ENCODE data around the gene CDHR3.

CDHR3 gene

DNA sequence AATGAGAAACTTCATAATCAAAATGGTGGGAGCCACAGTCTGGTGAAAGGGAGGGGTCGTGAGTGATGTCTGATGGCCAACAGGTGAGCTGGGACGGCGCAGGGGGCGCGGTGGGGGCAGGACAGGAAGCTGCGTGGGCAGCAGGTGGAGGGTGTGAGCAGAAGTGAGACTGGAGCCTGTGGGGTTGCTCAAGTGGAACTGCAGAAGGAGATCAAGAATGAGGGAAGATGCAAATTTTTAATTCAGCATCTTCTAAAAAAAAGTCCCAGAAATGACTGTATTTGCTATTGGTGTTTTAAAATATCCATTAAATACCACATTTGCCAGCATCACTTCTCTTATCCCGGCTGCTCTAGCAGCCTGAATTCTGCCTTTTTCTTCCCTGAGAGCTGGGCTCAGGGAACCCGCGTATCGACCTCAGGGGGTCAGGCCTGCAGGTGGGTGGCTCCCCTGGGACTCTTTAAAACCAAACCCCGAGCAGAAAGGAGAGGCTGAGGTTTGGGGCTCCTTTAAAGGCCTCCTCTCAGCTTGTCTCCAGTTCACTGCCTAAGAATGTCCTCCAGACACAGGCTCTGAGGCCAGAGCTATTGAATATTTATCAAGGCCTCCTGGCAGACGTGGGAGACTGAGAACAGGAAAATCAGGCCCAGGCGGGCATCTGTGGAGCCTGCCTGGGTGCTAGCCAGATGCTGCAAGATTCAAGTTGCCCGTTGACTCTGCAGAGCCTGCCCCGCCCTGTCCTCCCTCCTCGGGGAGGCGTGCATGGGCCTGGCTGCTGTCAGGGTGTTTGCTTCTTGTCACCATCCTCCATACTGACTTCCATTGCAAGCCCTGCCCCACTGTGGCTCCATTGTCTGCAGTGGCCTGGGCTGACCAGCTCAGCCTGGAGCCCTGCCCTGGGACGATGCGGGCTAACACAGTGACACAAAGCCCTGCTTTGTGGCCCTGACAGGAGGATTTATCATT is 95.2 kb downstream of the CDHR3 start:
- H3K27ac ChIP-seq (ENCODE audit: low read length): no peak overlapping the region

DNA sequence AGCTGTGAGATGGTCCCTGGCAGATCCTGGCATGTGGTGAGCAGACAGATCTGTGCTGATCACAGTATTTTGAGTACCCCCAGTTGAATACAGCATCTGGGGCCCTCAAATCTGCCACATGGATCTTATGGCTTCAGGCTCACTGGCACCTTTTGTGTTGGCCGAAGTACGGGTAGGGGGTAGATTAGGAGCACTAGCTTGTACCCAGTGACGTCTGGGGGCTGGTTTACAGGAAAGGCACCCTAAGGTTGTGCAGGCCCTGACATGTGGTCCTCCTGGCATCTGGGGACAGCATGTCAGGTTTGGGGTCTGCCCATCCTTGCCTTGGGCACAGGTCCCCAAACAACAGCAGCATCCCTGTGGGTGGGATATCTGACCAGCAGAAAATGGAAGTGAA is 95.9 kb downstream of the CDHR3 start:
- Histone ChIP-seq H3K9me3 (replicated peaks; ENCODE audit: insufficient read depth, low read length) (no peaks in the 10 kb centered on the region), H3K27me3 (replicated peaks; ENCODE audit: insufficient read depth, low read length) (no peaks in the 10 kb centered on the region), H3K79me2 (ENCODE audit: low read length) (no peaks in the 10 kb centered on the region), H3K4me2 (ENCODE audit: low read depth, low read length) (no peak overlapping the region), H3K36me3 (replicated peaks; ENCODE audit: insufficient read depth, low read length) (no peaks in the 10 kb centered on the region), H4K20me1 (ENCODE audit: insufficient read depth, low read length) (no peaks in the 10 kb centered on the region), H3K4me1 (ENCODE audit: low read length) (peaks cover 8% of the 10 kb centered on the region), H3K27ac (ENCODE audit: low read length) (no peak overlapping the region), H3K9me2 (replicated peaks; ENCODE audit: insufficient read depth, low read length) (no peaks in the 10 kb centered on the region), H3K4me3 (ENCODE audit: low read length) (no peak overlapping the region), H3F3A (ENCODE audit: insufficient read depth, low read length) (no peaks in the 10 kb centered on the region), H2AFZ (ENCODE audit: low read length) (no peak overlapping the region), H3K9ac (ENCODE audit: low read length) (no peak overlapping the region)
- DNase-seq: no peak
- no peak for TF ChIP-seq EZH2 (optimal IDR thresholded peaks at IDR 0.05; ENCODE audit: low read depth, low read length)
- TF ChIP-seq CTCF (IDR thresholded peaks at IDR 0.05; ENCODE audit: low read length): no peak
- no peak for TF ChIP-seq EZH2phosphoT487 (IDR thresholded peaks at IDR 0.05; ENCODE audit: low read length)

More for the DNA sequence above, 95.2 kb downstream of the CDHR3 start:
- Histone ChIP-seq H3K4me3 (ENCODE audit: low read length) (no peak overlapping the region), H3K9ac (ENCODE audit: low read length) (no peak overlapping the region), H3K27me3 (replicated peaks; ENCODE audit: insufficient read depth, low read length) (no peaks in the 10 kb centered on the region), H4K20me1 (ENCODE audit: insufficient read depth, low read length) (no peaks in the 10 kb centered on the region), H3K4me1 (ENCODE audit: low read length) (peaks cover 8% of the 10 kb centered on the region), H3K9me3 (replicated peaks; ENCODE audit: insufficient read depth, low read length) (no peaks in the 10 kb centered on the region), H3K4me2 (ENCODE audit: low read depth, low read length) (no peak overlapping the region), H2AFZ (ENCODE audit: low read length) (no peak overlapping the region), H3K36me3 (replicated peaks; ENCODE audit: insufficient read depth, low read length) (no peaks in the 10 kb centered on the region), H3K79me2 (ENCODE audit: low read length) (no peaks in the 10 kb centered on the region), H3F3A (ENCODE audit: insufficient read depth, low read length) (no peaks in the 10 kb centered on the region), H3K9me2 (replicated peaks; ENCODE audit: insufficient read depth, low read length) (no peaks in the 10 kb centered on the region)
- no peak for DNase-seq
- TF ChIP-seq CTCF (IDR thresholded peaks at IDR 0.05; ENCODE audit: low read length) (no peak), EZH2 (optimal IDR thresholded peaks at IDR 0.05; ENCODE audit: low read depth, low read length) (no peak), EZH2phosphoT487 (IDR thresholded peaks at IDR 0.05; ENCODE audit: low read length) (no peak)

DNA sequence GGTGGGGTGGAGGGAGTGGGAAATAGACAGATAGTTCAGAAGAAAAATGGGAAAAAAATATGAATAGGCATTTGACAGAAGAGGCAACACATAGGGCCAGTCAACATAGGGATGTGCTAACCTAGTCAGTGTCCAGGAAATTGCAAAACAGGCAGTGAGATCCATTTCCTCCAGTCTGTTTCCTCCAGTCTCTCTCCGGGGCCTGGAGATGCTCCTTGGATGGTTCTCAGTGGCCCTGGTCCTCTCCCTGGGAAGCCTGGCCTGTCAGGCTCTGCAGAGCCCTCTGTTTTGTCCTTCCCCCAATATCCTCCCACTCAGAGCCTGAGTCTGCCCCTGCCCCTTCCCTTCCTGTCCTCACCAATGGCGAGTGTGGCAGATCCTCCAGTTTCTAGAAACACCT is 96.5 kb downstream of the CDHR3 start:
- Histone ChIP-seq H3K4me3 (ENCODE audit: low read length) (no peak overlapping the region), H3K9me2 (replicated peaks; ENCODE audit: insufficient read depth, low read length) (no peaks in the 10 kb centered on the region), H3K79me2 (ENCODE audit: low read length) (no peaks in the 10 kb centered on the region), H3K4me1 (ENCODE audit: low read length) (peaks cover 8% of the 10 kb centered on the region), H3K27ac (ENCODE audit: low read length) (no peak overlapping the region), H2AFZ (ENCODE audit: low read length) (no peak overlapping the region), H3K4me2 (ENCODE audit: low read depth, low read length) (no peak overlapping the region), H4K20me1 (ENCODE audit: insufficient read depth, low read length) (no peaks in the 10 kb centered on the region), H3F3A (ENCODE audit: insufficient read depth, low read length) (no peaks in the 10 kb centered on the region), H3K9me3 (replicated peaks; ENCODE audit: insufficient read depth, low read length) (no peaks in the 10 kb centered on the region), H3K9ac (ENCODE audit: low read length) (no peak overlapping the region), H3K36me3 (replicated peaks; ENCODE audit: insufficient read depth, low read length) (no peaks in the 10 kb centered on the region), H3K27me3 (replicated peaks; ENCODE audit: insufficient read depth, low read length) (no peaks in the 10 kb centered on the region)
- TF ChIP-seq CTCF (IDR thresholded peaks at IDR 0.05; ENCODE audit: low read length) (no peak), EZH2phosphoT487 (IDR thresholded peaks at IDR 0.05; ENCODE audit: low read length) (no peak), EZH2 (optimal IDR thresholded peaks at IDR 0.05; ENCODE audit: low read depth, low read length) (no peak)
- no peak for DNase-seq
